Renal cortex interstitium (tissue), 15 donors: ENCODE measurements around the gene POLE4. TPM values are rescaled to one million over a fixed set of nuclear protein-coding genes. Genes with fewer than 3 reads are reported as not detected.

Experiments
- DNase-seq, 11 donors: peaks; one replicate each; pipeline ENCODE4 v3.0.0-alpha.2; 2013; ENCODE audit warnings: low read depth in 9 of 11, low spot score in 4 of 11; ENCODE audit errors: extremely low read depth in 1 of 11
- long read RNA-seq, 16 experiments: transcript quantifications; one replicate each; lab custom pipeline, GENCODE V29; 2026
- polyA plus RNA-seq, 3 donors: library from polyadenylated mRNA; unstranded; fragments of 120-200 nt; gene quantifications; one replicate each; pipeline ENCODE4 v1.2.1, GENCODE V29; 2013; ENCODE audit not compliant: insufficient read length in 3 of 3

The POLE4 gene, protein sequence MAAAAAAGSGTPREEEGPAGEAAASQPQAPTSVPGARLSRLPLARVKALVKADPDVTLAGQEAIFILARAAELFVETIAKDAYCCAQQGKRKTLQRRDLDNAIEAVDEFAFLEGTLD
- polyA plus RNA-seq, result 10 to 100 TPM; 34.6 to 43.7 (median 41.3) TPM
- long read RNA-seq, donor 1, transcript POLE4-205 (4 exons, 1,248 nt), result major isoform, 20 of 20 reads
- long read RNA-seq, donor 1, partial matches to known transcripts, result 0 of 20 reads
- long read RNA-seq, donor 1, other reads (novel, unspliced or antisense), result 0 of 20 reads
- long read RNA-seq, donor 2, transcript POLE4-205 (4 exons, 1,248 nt), result major isoform, 23 of 23 reads
- long read RNA-seq, donor 2, partial matches to known transcripts, result 0 of 23 reads
- long read RNA-seq, donor 2, other reads (novel, unspliced or antisense), result 0 of 23 reads
- long read RNA-seq, donor 3, transcript POLE4-205 (4 exons, 1,248 nt), result major isoform, 48 of 67 reads
- long read RNA-seq, donor 3, partial matches to known transcripts, result 17 of 67 reads
- long read RNA-seq, donor 3, other reads (novel, unspliced or antisense), result 0 of 67 reads
- long read RNA-seq, donor 4, transcript POLE4-205 (4 exons, 1,248 nt), result major isoform, 25 of 26 reads
- long read RNA-seq, donor 4, partial matches to known transcripts, result 0 of 26 reads
- long read RNA-seq, donor 4, other reads (novel, unspliced or antisense), result 0 of 26 reads
- long read RNA-seq, donor 5, result 0 reads
- long read RNA-seq, donor 6, transcript POLE4-205 (4 exons, 1,248 nt), result major isoform, 26 of 32 reads
- long read RNA-seq, donor 6, partial matches to known transcripts, result 5 of 32 reads
- long read RNA-seq, donor 6, other reads (novel, unspliced or antisense), result 0 of 32 reads
- long read RNA-seq, donor 7, transcript POLE4-205 (4 exons, 1,248 nt), result major isoform, 22 of 23 reads
- long read RNA-seq, donor 7, partial matches to known transcripts, result 0 of 23 reads
- long read RNA-seq, donor 7, other reads (novel, unspliced or antisense), result 0 of 23 reads
- long read RNA-seq, donor 8, transcript POLE4-205 (4 exons, 1,248 nt), result major isoform, 50 of 76 reads
- long read RNA-seq, donor 8, partial matches to known transcripts, result 23 of 76 reads
- long read RNA-seq, donor 8, other reads (novel, unspliced or antisense), result 0 of 76 reads
- long read RNA-seq, donor 9, transcript POLE4-205 (4 exons, 1,248 nt), result major isoform, 36 of 37 reads
- long read RNA-seq, donor 9, partial matches to known transcripts, result 0 of 37 reads
- long read RNA-seq, donor 9, other reads (novel, unspliced or antisense), result 0 of 37 reads
- long read RNA-seq, donor 10, transcript POLE4-205 (4 exons, 1,248 nt), result major isoform, 40 of 57 reads
- long read RNA-seq, donor 10, partial matches to known transcripts, result 16 of 57 reads
- long read RNA-seq, donor 10, other reads (novel, unspliced or antisense), result 0 of 57 reads
- long read RNA-seq, donor 11, transcript POLE4-205 (4 exons, 1,248 nt), result major isoform, 33 of 35 reads
- long read RNA-seq, donor 11, partial matches to known transcripts, result 0 of 35 reads
- long read RNA-seq, donor 11, other reads (novel, unspliced or antisense), result 0 of 35 reads
- long read RNA-seq, donor 12, transcript POLE4-205 (4 exons, 1,248 nt), result major isoform, 20 of 27 reads
- long read RNA-seq, donor 12, partial matches to known transcripts, result 7 of 27 reads
- long read RNA-seq, donor 12, other reads (novel, unspliced or antisense), result 0 of 27 reads
- long read RNA-seq, donor 13, transcript POLE4-205 (4 exons, 1,248 nt), result major isoform, 48 of 59 reads
- long read RNA-seq, donor 13, partial matches to known transcripts, result 6 of 59 reads
- long read RNA-seq, donor 13, other reads (novel, unspliced or antisense), result 0 of 59 reads
- long read RNA-seq, donor 14, transcript POLE4-205 (4 exons, 1,248 nt), result major isoform, 28 of 28 reads
- long read RNA-seq, donor 14, partial matches to known transcripts, result 0 of 28 reads
- long read RNA-seq, donor 14, other reads (novel, unspliced or antisense), result 0 of 28 reads
- long read RNA-seq, donor 15, transcript POLE4-205 (4 exons, 1,248 nt), result major isoform, 18 of 21 reads
- long read RNA-seq, donor 15, partial matches to known transcripts, result 0 of 21 reads
- long read RNA-seq, donor 15, other reads (novel, unspliced or antisense), result 0 of 21 reads
- long read RNA-seq, donor 16, transcript POLE4-205 (4 exons, 1,248 nt), result major isoform, 77 of 79 reads
- long read RNA-seq, donor 16, partial matches to known transcripts, result 0 of 79 reads
- long read RNA-seq, donor 16, other reads (novel, unspliced or antisense), result 0 of 79 reads

DNA sequence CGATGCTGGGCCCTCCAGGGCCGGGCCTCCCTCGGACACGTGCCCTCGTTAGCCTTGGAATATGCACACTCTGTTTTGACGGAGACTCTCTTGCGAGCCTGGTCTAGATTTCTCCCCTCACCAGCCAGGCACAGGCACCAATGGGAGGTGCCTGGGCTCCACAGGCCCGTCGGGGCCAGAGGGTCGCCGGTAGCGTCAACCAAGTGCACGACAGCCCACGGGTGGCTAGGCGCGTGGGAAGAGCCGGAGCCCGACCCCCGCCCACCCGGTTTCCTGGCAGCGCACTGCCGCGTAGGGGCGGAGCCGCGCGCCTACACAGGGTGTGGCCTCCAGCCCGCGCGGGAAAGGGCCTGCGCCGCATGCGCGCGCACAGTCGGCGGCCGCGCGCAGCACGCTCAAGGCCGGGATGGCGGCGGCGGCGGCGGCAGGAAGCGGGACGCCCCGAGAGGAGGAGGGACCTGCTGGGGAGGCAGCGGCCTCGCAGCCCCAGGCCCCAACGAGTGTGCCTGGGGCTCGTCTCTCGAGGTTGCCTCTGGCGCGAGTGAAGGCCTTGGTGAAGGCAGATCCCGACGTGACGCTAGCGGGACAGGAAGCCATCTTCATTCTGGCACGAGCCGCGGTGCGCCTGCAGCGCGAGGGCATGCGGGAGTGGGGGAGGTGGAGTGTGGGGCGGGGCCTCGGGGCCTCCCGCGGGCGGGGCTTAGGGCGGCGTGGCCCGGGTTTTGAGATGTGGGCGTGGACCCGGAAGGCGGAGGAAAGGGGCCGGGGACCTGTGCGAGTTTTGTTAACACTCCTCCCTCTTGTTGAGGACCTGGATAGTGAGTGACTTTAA is at the start of gene POLE4:
TSS of gene POLE4 (plus strand) at position 370 of the 832 bp plus-strand sequence. CDS start at position 407, 37 bp downstream.
- DNase-seq, result peak; percentile 59 to 87 (median 83)

DNA sequence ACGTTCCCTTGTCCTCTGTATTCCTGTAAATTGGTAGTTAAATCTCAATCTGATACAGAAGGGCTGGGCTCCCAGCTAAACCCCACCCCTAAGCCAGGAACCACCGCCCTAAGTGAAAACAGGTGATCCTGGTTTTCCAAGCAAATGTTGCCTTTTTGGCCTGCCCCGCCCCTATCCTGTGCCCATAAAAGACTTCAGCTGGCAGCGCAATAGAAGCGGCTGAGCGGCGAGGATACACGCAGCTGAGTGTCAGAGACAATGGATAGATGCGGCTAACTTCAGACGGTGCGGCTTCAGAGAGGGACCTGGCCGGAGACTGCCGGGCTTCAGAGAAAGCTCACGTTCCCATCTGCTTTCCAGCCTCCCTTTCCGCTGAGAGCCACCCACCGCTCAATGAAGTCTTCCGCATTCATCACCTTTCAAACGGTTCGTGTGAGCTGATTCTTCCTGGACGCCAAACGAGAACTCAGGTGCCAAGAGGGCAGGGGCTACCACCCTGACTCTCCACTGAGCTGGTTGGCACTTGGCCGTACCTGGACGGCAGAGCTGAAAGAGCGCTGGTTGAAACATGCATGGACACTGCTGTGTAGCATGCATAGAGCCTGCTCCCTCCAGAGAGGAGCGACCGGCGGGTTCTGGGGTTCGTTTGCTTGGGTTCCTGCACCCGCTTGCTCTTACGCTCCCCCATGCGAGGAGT is 49.5 kb upstream of the POLE4 start:
- DNase-seq, result no peak

DNA sequence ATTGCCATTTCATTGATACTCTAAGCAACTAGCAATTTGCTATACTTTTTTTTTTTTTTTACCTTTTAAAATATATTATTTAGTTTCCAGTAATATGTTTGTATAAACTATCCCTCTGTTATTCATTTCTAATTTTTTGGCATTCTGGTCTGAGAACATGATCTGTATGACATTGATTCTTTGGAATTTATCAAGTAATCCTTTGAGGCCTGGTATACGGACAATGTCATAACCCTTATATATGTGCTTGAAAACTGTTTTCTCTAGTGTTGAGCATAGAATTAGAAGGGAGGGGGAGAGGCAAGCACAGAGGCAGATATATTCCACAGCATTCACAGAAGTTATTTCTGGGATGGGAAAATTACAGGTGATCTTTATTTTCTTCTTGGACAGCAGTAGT is 48.2 kb upstream of the POLE4 start:
- DNase-seq, result no peak

DNA sequence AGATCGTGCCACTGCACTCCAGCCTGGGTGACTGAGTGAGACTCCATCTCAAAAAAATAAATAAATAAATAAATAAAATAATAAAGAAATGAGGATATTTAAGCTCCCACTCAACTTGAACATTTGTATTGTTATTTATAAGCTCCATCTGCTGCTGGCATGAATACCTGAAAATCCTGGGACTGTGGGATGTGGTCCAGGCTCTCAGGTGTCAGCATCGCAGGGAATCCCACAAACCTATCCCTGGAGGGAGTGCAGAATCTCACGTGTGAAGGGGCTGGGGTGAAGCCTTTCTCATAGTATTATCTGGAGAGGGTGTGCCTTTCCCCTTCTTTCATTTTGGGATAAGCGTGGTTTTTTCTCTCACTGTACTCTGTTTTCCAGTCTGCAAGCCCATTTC is 47.4 kb upstream of the POLE4 start:
- DNase-seq, result no peak

DNA sequence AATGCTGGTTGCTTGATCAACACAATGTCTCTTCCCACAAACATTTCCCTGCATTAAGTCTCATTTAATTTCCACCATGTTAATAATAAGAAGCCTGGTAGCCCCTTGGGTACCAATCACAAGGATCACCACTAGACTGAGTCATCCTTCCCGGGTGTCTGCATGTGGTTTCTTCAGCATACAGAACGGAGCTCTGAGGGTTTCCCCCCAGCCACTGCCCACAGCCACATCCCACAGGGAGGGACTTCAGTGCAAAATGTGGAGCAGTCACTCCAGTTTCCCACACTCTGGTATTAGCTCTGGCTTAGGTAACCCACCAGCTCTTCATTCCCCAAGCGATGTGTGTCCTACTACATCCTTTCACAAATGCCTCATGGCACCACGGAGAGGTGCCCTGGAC is 42.7 kb upstream of the POLE4 start:
- DNase-seq, result no peak

DNA sequence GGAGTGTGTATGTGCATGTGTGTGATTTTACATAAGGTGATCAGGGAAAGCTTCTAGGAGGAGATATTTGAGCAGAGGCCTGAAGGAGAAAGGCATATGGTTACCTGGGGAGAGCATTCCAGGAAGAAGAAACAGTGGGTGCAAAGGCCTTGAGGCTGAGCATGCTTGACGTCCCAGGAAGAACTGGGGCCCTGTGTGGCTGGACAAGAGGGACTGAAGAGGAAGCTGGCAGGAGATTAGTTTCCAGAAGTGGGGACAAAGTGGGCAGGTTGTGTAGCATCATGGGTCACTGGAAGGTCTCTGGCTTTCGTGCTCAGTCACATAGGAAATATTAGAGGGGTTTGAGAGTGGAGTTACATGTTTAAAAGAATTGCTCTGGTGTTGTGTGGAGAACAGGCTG is 42.0 kb upstream of the POLE4 start:
- no peak for DNase-seq

DNA sequence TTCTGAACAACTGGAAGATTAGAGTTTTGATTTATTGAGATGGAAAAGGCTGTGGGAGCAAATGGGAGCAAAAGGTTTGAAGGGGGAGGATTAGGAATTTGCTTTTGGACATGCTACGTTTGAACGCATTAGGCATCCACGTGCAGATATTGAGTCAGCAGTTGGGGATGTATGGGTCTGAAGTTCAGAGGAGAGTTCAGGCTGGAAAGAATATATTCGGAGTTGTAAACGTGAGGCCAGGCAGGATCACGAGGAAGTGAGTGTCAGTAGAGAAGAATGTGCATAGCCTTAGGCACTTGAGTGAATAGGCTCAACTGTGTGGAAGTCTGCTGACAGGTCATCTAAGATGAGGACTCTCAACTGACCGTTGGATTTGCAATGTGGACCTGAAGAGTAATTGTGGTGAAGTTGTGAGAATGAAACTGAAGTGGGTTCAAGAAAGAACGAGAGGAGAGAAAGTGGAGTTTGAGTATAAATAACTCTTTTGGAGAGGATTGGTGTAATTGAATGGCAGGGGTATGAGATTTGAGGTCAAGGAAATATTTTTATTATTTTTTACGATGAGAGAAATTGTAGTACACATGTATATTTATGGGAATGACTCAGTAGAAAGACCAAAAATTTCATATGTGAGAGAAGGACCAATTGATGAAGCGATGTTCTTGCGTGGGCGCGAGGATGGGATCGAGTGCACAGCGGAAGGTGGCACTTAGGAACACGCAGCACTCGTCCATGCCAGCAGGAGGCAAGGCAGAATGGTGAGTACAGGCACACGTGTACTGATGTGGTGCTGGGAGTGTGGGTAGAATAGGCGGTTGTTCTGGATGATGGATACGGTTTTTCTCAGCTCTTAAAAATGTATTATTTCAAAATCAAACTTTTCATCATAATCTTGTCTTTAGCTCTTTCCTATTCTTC is 40.5 kb upstream of the POLE4 start:
- DNase-seq, result no peak

DNA sequence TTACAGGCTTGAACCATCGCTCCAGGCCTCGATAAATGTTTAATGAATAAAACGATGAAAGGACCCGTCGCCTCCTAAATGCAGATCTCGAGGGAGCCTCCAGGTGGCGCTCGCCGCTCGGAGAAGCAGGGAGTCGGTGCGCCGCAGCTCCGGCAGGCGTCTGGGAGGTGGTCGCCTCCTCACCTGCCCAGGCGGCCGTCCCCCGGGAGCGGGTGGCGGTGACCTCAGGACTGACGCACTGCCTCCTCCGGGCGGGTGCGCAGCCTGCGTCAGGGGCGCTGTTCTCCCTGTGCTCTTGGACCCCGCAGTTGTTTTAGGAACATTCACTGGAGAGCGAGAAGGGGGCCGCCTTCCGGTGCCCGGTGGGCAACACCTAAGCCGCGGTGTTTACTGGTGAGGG is 38.6 kb upstream of the POLE4 start:
- peak; percentile 24 to 61 (median 39) for DNase-seq

DNA sequence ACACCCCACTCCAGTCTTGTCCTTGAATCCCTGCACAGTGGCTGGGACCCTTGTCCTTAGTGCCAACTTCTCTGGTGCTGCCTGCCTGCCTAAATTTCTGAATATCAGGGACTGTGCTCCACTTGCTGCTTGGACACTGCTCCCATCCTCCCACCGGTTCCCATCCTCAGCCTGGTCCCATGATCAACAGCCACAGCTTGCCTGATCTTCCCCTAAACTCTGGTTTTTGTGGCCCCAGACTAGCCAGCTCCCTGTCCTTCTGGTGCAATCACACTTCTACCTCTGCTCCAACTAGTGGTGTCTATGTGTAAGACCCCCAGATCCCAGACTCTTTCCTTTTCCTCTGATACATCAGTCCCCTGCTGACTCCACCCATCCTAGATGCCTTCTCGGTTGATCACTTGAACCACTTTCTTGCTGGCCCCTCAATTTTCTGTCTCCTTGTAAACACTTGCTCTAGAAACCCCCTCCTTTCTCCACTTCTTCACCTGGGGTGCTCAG is 37.2 kb upstream of the POLE4 start:
- DNase-seq, result no peak

DNA sequence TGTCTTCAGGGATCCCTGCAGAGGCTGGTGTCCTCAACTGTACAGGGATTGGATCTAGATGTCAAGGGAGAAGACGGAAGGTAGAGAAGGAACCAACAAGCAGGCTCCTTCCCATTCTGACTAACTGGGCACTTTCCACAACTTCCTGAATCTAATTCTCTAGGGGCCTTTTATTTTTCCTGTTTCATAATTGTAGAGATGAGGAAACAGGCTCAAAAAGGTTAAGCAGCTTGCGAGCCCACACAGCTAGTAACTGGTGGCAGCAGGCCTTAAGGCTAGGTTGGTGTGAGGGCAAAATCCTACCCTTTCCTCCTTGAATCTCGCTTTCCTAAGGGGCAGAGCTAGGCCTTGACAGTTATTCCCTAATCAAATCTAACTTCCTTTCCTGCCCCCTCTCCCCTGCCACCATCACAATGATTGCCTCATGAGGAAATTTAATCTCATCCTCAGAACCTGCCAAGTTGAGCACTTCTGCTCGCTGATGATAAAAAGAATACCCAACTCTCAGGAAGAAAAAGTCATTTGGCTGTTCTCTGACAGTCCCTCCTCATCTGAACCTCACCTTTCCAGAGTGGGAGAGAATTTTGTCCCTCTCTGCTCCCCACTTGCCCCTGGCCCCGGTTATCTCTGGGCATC is 35.7 kb upstream of the POLE4 start:
- DNase-seq, result no peak

DNA sequence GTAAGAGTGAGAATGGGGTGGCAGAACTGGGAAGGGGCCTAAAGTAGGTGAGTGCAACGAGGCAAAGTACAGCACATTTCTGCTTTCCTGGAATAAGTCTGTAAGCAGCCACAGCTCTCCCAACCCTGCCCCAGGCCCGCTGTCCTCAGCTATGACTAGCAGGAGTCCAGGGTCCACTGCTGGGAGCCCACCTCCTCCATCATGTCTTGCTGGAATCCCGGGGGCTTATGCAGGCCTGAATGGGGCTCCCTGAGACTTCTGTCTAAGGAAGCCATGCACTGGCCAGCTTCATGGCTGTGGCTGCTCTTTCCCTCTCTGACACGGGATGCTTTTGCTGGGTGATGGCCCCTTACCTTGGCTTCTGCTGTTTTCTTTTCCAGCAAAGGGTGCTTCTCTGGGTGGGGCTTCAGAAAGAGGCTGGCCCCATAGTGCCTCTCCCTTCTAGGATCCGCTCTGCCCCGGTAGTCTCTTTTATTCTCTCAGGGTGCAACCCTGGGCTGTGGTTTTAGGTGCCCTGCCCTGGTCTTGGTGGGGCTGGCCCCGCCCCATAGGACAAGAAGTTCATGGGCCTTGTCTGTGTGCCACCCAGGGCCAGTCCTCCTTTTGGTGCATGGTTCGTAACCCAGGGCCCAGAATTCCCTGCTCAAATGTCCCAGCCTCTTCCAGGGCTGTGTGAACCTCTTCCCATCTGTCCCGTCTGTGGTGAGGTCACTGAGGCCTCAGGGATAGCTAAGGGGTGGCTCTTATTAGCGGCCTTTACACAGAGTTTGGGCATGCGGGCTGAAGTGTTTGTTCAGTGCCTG is 33.8 kb upstream of the POLE4 start:
- DNase-seq, result no peak

DNA sequence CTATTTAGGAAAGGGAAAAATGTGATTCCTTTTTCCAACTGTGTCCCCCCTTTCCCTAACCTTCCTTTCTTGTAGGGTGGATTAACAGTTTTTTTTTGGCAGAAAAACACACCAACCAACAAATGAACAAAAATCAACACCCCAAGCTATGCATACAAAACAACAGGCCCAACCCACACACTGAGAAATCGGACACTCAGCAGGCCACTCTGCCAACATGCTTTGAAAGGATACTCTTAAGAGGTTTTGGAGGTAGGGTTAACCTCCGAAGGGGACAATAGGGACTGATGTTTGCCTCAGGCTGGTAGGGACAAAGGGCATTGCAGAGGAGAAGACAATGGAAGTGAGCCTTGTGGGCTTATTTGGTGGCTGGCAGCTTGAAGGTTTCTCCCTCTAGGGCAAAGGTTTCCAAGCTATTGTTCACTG is 33.1 kb upstream of the POLE4 start:
- no peak for DNase-seq

DNA sequence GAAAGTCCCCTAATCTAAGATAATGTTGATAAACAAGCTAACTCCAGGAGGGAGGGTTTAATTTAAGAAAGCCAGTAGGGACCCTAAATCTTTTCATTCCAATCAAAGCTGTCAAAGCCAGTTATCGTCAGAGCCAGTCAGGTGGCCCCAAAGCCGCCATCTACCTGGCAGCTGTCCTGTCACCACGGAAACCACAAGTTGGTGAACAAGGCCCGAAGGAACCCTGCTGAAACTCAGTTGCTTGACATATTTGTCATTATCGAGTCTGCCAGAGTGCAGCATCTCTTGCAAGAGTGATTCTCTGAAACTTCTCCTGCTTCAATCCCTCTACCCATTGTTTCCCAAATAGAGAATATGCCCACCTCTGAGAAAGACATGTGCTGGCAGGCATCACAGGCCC is 30.8 kb upstream of the POLE4 start:
- no peak for DNase-seq
